K562 (cell line): ENCODE measurements around the gene CCDC27. TPM values are rescaled to one million over a fixed set of nuclear protein-coding genes. Genes with fewer than 3 reads are reported as not detected.
A peak's percentile ranks its signal among the peaks of the same experiment; 100 is the strongest.

Experiments
- ATAC-seq: fragments of 200-7000 bp; cut with Tn5 transposase; 3 replicates; pipeline ENCODE4 v1.9.1; 2020; ENCODE audit warnings: moderate library complexity
- BruUV-seq: library from RNA; stranded (reverse); fragments of 400-500 nt; replicated peaks from 2 replicates; lab custom pipeline; 2021; lab: Mats Ljungman, UMichigan
- CTCF ChIA-PET: fragments of 300-600 bp; formaldehyde crosslinking; extraction: SDS; loops from one replicate; lab custom pipeline; 2021; ENCODE audit warnings: low intra/inter-chr PET ratio; lab: Yijun Ruan, JAX
- POLR2A ChIA-PET: fragments of 300-600, 350-650 bp; sonication (Branson Sonifier 250); formaldehyde crosslinking; extraction: SDS; loops from one replicate; lab custom pipeline; 2021; ENCODE audit warnings: antibody characterized with exemption, inconsistent platforms; lab: Yijun Ruan, JAX
- DNase-seq, 4 experiments: peaks; one replicate each; pipeline versions ENCODE4 v3.0.0 to v3.0.0-alpha.2; 2011 to 2018; ENCODE audit warnings: low spot score in 3 of 4, mixed read lengths in 3 of 4; ENCODE audit errors: extremely low read depth in 1 of 4
- FAIRE-seq: peaks from 2 replicates; lab custom pipeline; 2011; peaks lifted over from hg19 to GRCh38; lab: Jason Lieb, UNC
- H2AFZ ChIP-seq: 2 replicates; pipeline ENCODE4 v1.6.0; 2011; ENCODE audit warnings: low read depth, low read length, control low read depth, inconsistent platforms
- H3K27ac ChIP-seq: fragments of 200-600 bp; 3 replicates; pipeline ENCODE4 v1.8.0; 2011; ENCODE audit warnings: low read depth, mild to moderate bottlenecking, control low read depth, inconsistent platforms, low read length, moderate library complexity, mixed read lengths; ENCODE audit errors: extremely low read depth
- H3K27me3 ChIP-seq, 2 experiments: fragments of 300-600 bp in 1 of 2; 2 replicates in 1 of 2; 3 replicates in 1 of 2; pipeline versions ENCODE4 v1.6.0 to v1.8.0; 2011; ENCODE audit warnings: inconsistent platforms in 2 of 2, low read length in 2 of 2, mild to moderate bottlenecking in 1 of 2, mixed read lengths in 1 of 2, moderate library complexity in 1 of 2; ENCODE audit not compliant: control insufficient read depth in 2 of 2, insufficient read depth in 2 of 2
- H3K36me3 ChIP-seq: fragments of 300-600 bp; 3 replicates; pipeline ENCODE4 v1.8.0; 2011; ENCODE audit warnings: mild to moderate bottlenecking, low read length, inconsistent platforms; ENCODE audit not compliant: control insufficient read depth, insufficient read depth
- H3K4me1 ChIP-seq, 2 experiments: fragments of 200-600 bp in 1 of 2; replicated peaks in 1 of 2; 2 replicates in 1 of 2; 3 replicates in 1 of 2; pipeline versions ENCODE4 v1.5.1 to v1.8.0; 2011; ENCODE audit warnings: inconsistent platforms in 2 of 2, low read length in 2 of 2, mild to moderate bottlenecking in 1 of 2, mixed read lengths in 1 of 2, moderate library complexity in 1 of 2; ENCODE audit not compliant: control insufficient read depth in 2 of 2, insufficient read depth in 2 of 2
- H3K4me2 ChIP-seq: 2 replicates; pipeline ENCODE4 v1.6.1; 2011; ENCODE audit warnings: low read length, control low read depth, inconsistent platforms, mixed read lengths; ENCODE audit not compliant: insufficient read depth
- H3K4me3 ChIP-seq: fragments of 200-600 bp; sonication (generic), shearing (Covaris generic); 2 replicates; pipeline ENCODE4 v1.5.1; 2016; ENCODE audit warnings: control low read depth, inconsistent platforms
- H3K79me2 ChIP-seq: fragments of 200-600 bp; 3 replicates; pipeline ENCODE4 v1.8.0; 2011; ENCODE audit warnings: low read length, inconsistent platforms; ENCODE audit not compliant: control insufficient read depth, insufficient read depth
- H3K9ac ChIP-seq, 2 experiments: 2 replicates each; pipeline versions ENCODE4 v1.6.0 to v1.6.1; 2011; ENCODE audit warnings: low read depth in 2 of 2, low read length in 2 of 2, control low read depth in 1 of 2, inconsistent platforms in 1 of 2, mild to moderate bottlenecking in 1 of 2, mixed read lengths in 1 of 2; ENCODE audit not compliant: insufficient read depth in 1 of 2
- H3K9me1 ChIP-seq: one replicate; pipeline ENCODE4 v1.6.0; 2011; ENCODE audit warnings: inconsistent platforms, mild to moderate bottlenecking, low read length, moderate library complexity; ENCODE audit not compliant: control insufficient read depth, insufficient read depth
- H3K9me3 ChIP-seq: replicated peaks from 2 replicates; pipeline ENCODE4 v1.5.1; 2011; ENCODE audit warnings: low read depth, low read length, inconsistent platforms; ENCODE audit not compliant: control insufficient read depth, insufficient read depth
- H4K20me1 ChIP-seq: replicated peaks from 2 replicates; pipeline ENCODE4 v1.6.1; 2011; ENCODE audit warnings: low read length, inconsistent platforms, mixed read lengths; ENCODE audit not compliant: control insufficient read depth, insufficient read depth
- CBX2 ChIP-seq: fragments of 200-600 bp; sonication (generic); IDR thresholded peaks from one replicate; pipeline ENCODE4 v1.6.1; 2012; ENCODE audit warnings: mild to moderate bottlenecking, low read length, inconsistent platforms; ENCODE audit not compliant: insufficient read depth, poor library complexity, severe bottlenecking
- COPS2 ChIP-seq: fragments of 450-650 bp; conservative IDR thresholded peaks from 2 replicates; pipeline ENCODE4 v1.6.1; 2016; ENCODE audit warnings: mild to moderate bottlenecking, moderate library complexity
- FOXA1 ChIP-seq: fragments of 450-650 bp; IDR thresholded peaks from 2 replicates; pipeline ENCODE4 v1.6.1; 2016; ENCODE audit warnings: mild to moderate bottlenecking, borderline replicate concordance
- GABPA ChIP-seq: fragments of 200-800 bp; sonication (Bioruptor generic); conservative IDR thresholded peaks from 2 replicates; pipeline ENCODE4 v1.6.1; 2016; ENCODE audit warnings: low read depth, missing genetic modification characterization, missing compliant biosample characterization
- HBP1 ChIP-seq: fragments of 450-650 bp; formaldehyde crosslinking; IDR thresholded peaks from 2 replicates; pipeline ENCODE4 v1.4.0; 2022; ENCODE audit warnings: missing genetic modification characterization
- KAT7 ChIP-seq: sonication (generic); formaldehyde crosslinking; IDR thresholded peaks from 2 replicates; pipeline ENCODE4 v1.8.0; 2022; ENCODE audit warnings: missing genetic modification reagents, mild to moderate bottlenecking, borderline replicate concordance
- KLF10 ChIP-seq: fragments of 250-450 bp; sonication (Bioruptor Pico); IDR thresholded peaks from 2 replicates; pipeline ENCODE4 v1.6.1; 2021; ENCODE audit warnings: matching md5 sums
- KLF16 ChIP-seq: IDR thresholded peaks from 2 replicates; pipeline ENCODE4 v1.6.1; 2016; ENCODE audit warnings: antibody characterized with exemption
- MYNN ChIP-seq, 2 experiments: sonication (generic); formaldehyde crosslinking in 1 of 2; IDR thresholded peaks; 2 replicates each; pipeline versions ENCODE4 v1.5.0 to v1.6.1; 2016 to 2020; ENCODE audit warnings: antibody characterized with exemption in 1 of 2, missing genetic modification reagents in 1 of 2
- NCOA6 ChIP-seq: fragments of 450-650 bp; IDR thresholded peaks from 2 replicates; pipeline ENCODE4 v1.6.1; 2017; ENCODE audit warnings: mild to moderate bottlenecking
- NFATC3 ChIP-seq: fragments of 450-650 bp; IDR thresholded peaks from 2 replicates; pipeline ENCODE4 v1.6.1; 2017; ENCODE audit warnings: mild to moderate bottlenecking
- NR2C1 ChIP-seq, 2 experiments: fragments of 450-650 bp; IDR thresholded peaks; 2 replicates each; pipeline ENCODE4 v1.6.1; 2017; ENCODE audit warnings: mild to moderate bottlenecking in 2 of 2, antibody characterized with exemption in 1 of 2, inconsistent platforms in 1 of 2, missing compliant biosample characterization in 1 of 2, missing genetic modification characterization in 1 of 2
- TEAD4 ChIP-seq, 2 experiments: sonication (generic) in 1 of 2; formaldehyde crosslinking in 1 of 2; IDR thresholded peaks; 2 replicates each; pipeline versions ENCODE4 v1.6.1 to v1.8.0; 2012 to 2022; ENCODE audit warnings: borderline replicate concordance in 1 of 2, inconsistent platforms in 1 of 2, low read length in 1 of 2, mild to moderate bottlenecking in 1 of 2, missing genetic modification reagents in 1 of 2
- TRIM25 ChIP-seq: fragments of 450-650 bp; IDR thresholded peaks from 2 replicates; pipeline ENCODE4 v1.7.0; 2016; ENCODE audit warnings: borderline replicate concordance
- WGBS: fragments of 100-300 bp; shearing (Covaris generic); methylation state at CpG from one replicate; pipeline ENCODE4 v1.1.6; 2016; ENCODE audit warnings: low coverage, mixed read lengths; ENCODE audit not compliant: insufficient coverage; ENCODE audit errors: missing lambda C conversion rate; 5-methylcytosine and 5-hydroxymethylcytosine counted together
- in situ Hi-C: fragments of 300-500 bp; cut with MboI; formaldehyde crosslinking; loops from 4 replicates; pipeline ENCODE4 v1.15.0; 2018; ENCODE audit warnings: inconsistent platforms, mixed read lengths
- intact Hi-C: fragments of 100-400 bp; cut with micrococcal nuclease; formaldehyde crosslinking; loops from 2 replicates; pipeline ENCODE4 v1.14.2; 2022
- polyA plus RNA-seq, 8 experiments: library from polyadenylated mRNA; depleted of rRNA in 4 of 8; stranded (reverse) in 5 of 8; unstranded in 3 of 8; fragments of >200 nt; fragmentation: Nextera tagmentation in 2 of 8; fragmentation: Illumina TruSeq in 1 of 8; extraction: Ambion mirVana in 2 of 8; extraction: Trizol in 1 of 8; gene quantifications; 2 replicates each; pipeline versions ENCODE4 v1.2.1 to v1.2.3, GENCODE V29; 2011 to 2014; ENCODE audit warnings: inconsistent platforms in 1 of 8, missing spikeins in 1 of 8
- total RNA-seq, 7 experiments: library from RNA; depleted of rRNA in 6 of 7; stranded (reverse); fragments of >200 nt in 6 of 7; fragmentation: Illumina TruSeq in 2 of 7; extraction: Trizol in 2 of 7; gene quantifications; 2 replicates each; pipeline versions ENCODE4 v1.2.1 to v1.2.3, GENCODE V29; 2011 to 2021; ENCODE audit warnings: low replicate concordance in 1 of 7
- TF ChIP-seq, protein P1 (sequence below): fragments of 450-650 bp; IDR thresholded peaks from 2 replicates; pipeline ENCODE4 v1.6.1; 2016; ENCODE audit warnings: mild to moderate bottlenecking

Gene CCDC27
- total and polyA plus RNA-seq, 9 of the 15 experiments (the other 6 are each of a cell fraction or from before 2014, with no cell fraction given), result 0.01 to 0.04 TPM; not detected in 7

GRCh38 chr1:3759796-3760195, 7.5 kb downstream of the CCDC27 start:
- H2AFZ ChIP-seq, result no peak overlapping the region
- peaks cover 10 to 46% of the 10 kb centered on the region in 2 experiments; a peak in 4 of 5 replicates for H3K27me3 ChIP-seq
- ChIA-PET CTCF (no interaction called here), POLR2A (interaction anchor here (0.6 to 3.7 kb wide), 6 partner anchors 10 to 328 kb away, joined by 3 to 14 read pairs (median 4); no protein-coding TSS in a partner anchor)
- ATAC-seq (peak; percentile 70), FAIRE-seq (peak; percentile 82), DNase-seq (peak in 2 of 4 experiments; percentile 71 to 80)
- intact Hi-C loops, result no loop called here
- no peak overlapping the region for H3K4me3 ChIP-seq
- in situ Hi-C loops, result no loop called here
- no peaks in the 10 kb centered on the region for H3K79me2 ChIP-seq
- no peaks in the 10 kb centered on the region for H4K20me1 ChIP-seq
- no TSS peak for BruUV-seq
- no peaks in the 10 kb centered on the region for H3K9me3 ChIP-seq
- no peaks in the 10 kb centered on the region for H3K36me3 ChIP-seq
- no peak overlapping the region for H3K27ac ChIP-seq
- 4% methylated on average over 6 of the region's 6 CpGs for WGBS
- H3K4me1 ChIP-seq, result peaks cover 11 to 52% of the 10 kb centered on the region in 2 experiments; a peak in 4 of 5 replicates
- H3K9me1 ChIP-seq, result no peaks in the 10 kb centered on the region
- H3K9ac ChIP-seq, result peak overlapping the region in 1 of 2 experiments; percentile 3; a peak in 1 of 4 replicates
- peak overlapping the region; percentile 20; the same call in 1 of the 2 replicates for H3K4me2 ChIP-seq
- no peak for TF ChIP-seq HBP1 (CRISPR knock-in tag)
- TF ChIP-seq, protein P1, sequence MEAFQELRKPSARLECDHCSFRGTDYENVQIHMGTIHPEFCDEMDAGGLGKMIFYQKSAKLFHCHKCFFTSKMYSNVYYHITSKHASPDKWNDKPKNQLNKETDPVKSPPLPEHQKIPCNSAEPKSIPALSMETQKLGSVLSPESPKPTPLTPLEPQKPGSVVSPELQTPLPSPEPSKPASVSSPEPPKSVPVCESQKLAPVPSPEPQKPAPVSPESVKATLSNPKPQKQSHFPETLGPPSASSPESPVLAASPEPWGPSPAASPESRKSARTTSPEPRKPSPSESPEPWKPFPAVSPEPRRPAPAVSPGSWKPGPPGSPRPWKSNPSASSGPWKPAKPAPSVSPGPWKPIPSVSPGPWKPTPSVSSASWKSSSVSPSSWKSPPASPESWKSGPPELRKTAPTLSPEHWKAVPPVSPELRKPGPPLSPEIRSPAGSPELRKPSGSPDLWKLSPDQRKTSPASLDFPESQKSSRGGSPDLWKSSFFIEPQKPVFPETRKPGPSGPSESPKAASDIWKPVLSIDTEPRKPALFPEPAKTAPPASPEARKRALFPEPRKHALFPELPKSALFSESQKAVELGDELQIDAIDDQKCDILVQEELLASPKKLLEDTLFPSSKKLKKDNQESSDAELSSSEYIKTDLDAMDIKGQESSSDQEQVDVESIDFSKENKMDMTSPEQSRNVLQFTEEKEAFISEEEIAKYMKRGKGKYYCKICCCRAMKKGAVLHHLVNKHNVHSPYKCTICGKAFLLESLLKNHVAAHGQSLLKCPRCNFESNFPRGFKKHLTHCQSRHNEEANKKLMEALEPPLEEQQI, result no peak
- TF ChIP-seq COPS2, result no peak
- TF ChIP-seq TRIM25, result no peak
- TF ChIP-seq NR2C1 (IDR thresholded peaks at IDR 0.05), result no peak
- TF ChIP-seq NR2C1 (tag; IDR thresholded peaks at IDR 0.05), result no peak
- TF ChIP-seq TEAD4 (IDR thresholded peaks at IDR 0.05; ENCODE audit: low read length), result peak; percentile 69
- no peak for TF ChIP-seq TEAD4 (CRISPR knock-in tag; IDR thresholded peaks at IDR 0.05; ENCODE audit: borderline replicate concordance)
- no peak for TF ChIP-seq NFATC3
- no peak for TF ChIP-seq KLF10
- no peak for TF ChIP-seq KAT7 (CRISPR knock-in tag)
- no peak for TF ChIP-seq CBX2
- peak; percentile 80 for TF ChIP-seq KLF16
- TF ChIP-seq NCOA6, result no peak
- no peak for TF ChIP-seq GABPA (tag)
- no peak for TF ChIP-seq FOXA1
- TF ChIP-seq MYNN (IDR thresholded peaks at IDR 0.05), result peak; percentile 53; the same call in 1 of the 2 replicates
- TF ChIP-seq MYNN (CRISPR knock-in tag; IDR thresholded peaks at IDR 0.05), result no peak
